Measurements from ENCODE around the gene SNF8. TPM values are rescaled to one million over a fixed set of nuclear protein-coding genes. Genes with fewer than 3 reads are reported as not detected.
"Not testable (repeated sequence)": the region's sequence is repeated elsewhere in the genome, so short reads cannot be mapped to it uniquely, and the experiment has no call there.

The SNF8 gene
- total RNA-seq: 86.0 and 96.0 TPM in 2 replicates

- DNase-seq (ENCODE audit: low read depth in 2 of 2): peak; percentile 72 to 90
Measured at GRCh38 chr17:48944515-48945260, at the start of gene SNF8. SNF8 (minus strand) TSS chr17:48944842; CDS start chr17:48944734, 108 bp downstream.

- DNase-seq (ENCODE audit: low read depth in 2 of 2): no peak
Measured at GRCh38 chr17:48993951-48994350, 49.3 kb upstream of the SNF8 start.

- DNase-seq (ENCODE audit: low read depth in 2 of 2): no peak
Measured at GRCh38 chr17:48993305-48993704, 48.7 kb upstream of the SNF8 start.

- no peak for DNase-seq (ENCODE audit: low read depth in 2 of 2)
Measured at GRCh38 chr17:48992444-48992843, 47.8 kb upstream of the SNF8 start.

- DNase-seq (ENCODE audit: low read depth in 2 of 2): no peak
Measured at GRCh38 chr17:48990882-48991357, 46.3 kb upstream of the SNF8 start.

- no peak for DNase-seq (ENCODE audit: low read depth in 2 of 2)
Measured at GRCh38 chr17:48989100-48989499, 44.5 kb upstream of the SNF8 start.

- DNase-seq (ENCODE audit: low read depth in 2 of 2): no peak
Measured at GRCh38 chr17:48985436-48986245, 41.0 kb upstream of the SNF8 start.

- DNase-seq (ENCODE audit: low read depth in 2 of 2): no peak
Measured at GRCh38 chr17:48981927-48982539, 37.4 kb upstream of the SNF8 start.

- DNase-seq (ENCODE audit: low read depth in 2 of 2): no peak
Measured at GRCh38 chr17:48973806-48974205, 29.2 kb upstream of the SNF8 start.

GRCh38 chr17:48972749-48973097, 28.1 kb upstream of the SNF8 start:
- no peak for DNase-seq (ENCODE audit: low read depth in 2 of 2)

GRCh38 chr17:48970865-48971687, 26.4 kb upstream of the SNF8 start:
- DNase-seq (ENCODE audit: low read depth in 2 of 2): no peak

- peak in 1 of 2 donors; percentile 25 for DNase-seq (ENCODE audit: low read depth in 2 of 2)
Measured at GRCh38 chr17:48970224-48970623, 25.6 kb upstream of the SNF8 start.

- DNase-seq (ENCODE audit: low read depth in 2 of 2): peak in 1 of 2 donors; percentile 32
Measured at GRCh38 chr17:48961516-48962233, 17.0 kb upstream of the SNF8 start.

- no peak for DNase-seq (ENCODE audit: low read depth in 2 of 2)
Measured at GRCh38 chr17:48960834-48961515, 16.3 kb upstream of the SNF8 start.

- DNase-seq (ENCODE audit: low read depth in 2 of 2): peak; percentile 16 to 69
Measured at GRCh38 chr17:48954300-48954755, 9.7 kb upstream of the SNF8 start.

- peak in 1 of 2 donors; percentile 39 for DNase-seq (ENCODE audit: low read depth in 2 of 2)
Measured at GRCh38 chr17:48952904-48953303, 8.3 kb upstream of the SNF8 start.

- no peak for DNase-seq (ENCODE audit: low read depth in 2 of 2)
Measured at GRCh38 chr17:48951572-48951971, 6.9 kb upstream of the SNF8 start.

GRCh38 chr17:48945261-48945651, 614 bp upstream of the SNF8 start:
- not testable (repeated sequence) for DNase-seq (ENCODE audit: low read depth in 2 of 2)

GRCh38 chr17:48933035-48933434, 11.6 kb downstream of the SNF8 start:
- no peak for DNase-seq (ENCODE audit: low read depth in 2 of 2)

GRCh38 chr17:48930435-48930873, 14.2 kb downstream of the SNF8 start:
- DNase-seq (ENCODE audit: low read depth in 2 of 2): no peak
